Caco-2 (cell line): Measurements from ENCODE around the gene ELMOD1. TPM values are rescaled to one million over a fixed set of nuclear protein-coding genes. Genes with fewer than 3 reads are reported as not detected.

Experiments used
- BruUV-seq: library from RNA; stranded (reverse); fragments of 400-500 nt; replicated peaks from 2 replicates; lab custom pipeline; 2021; lab: Mats Ljungman, UMichigan
- CTCF ChIA-PET: fragments of 300-600 bp; sonication (Branson Sonifier 250); formaldehyde crosslinking; loops from one replicate; lab custom pipeline; 2022; ENCODE audit warnings: antibody characterized with exemption; lab: Charles Lee
- POLR2A ChIA-PET: fragments of 300-600 bp; sonication (Branson Sonifier 250); formaldehyde crosslinking; loops from one replicate; lab custom pipeline; 2022; ENCODE audit warnings: antibody characterized with exemption; lab: Charles Lee
- DNase-seq, 2 experiments: peaks; one replicate each; pipeline versions ENCODE4 v3.0.0 to v3.0.0-alpha.2; 2020 to 2022
- H3K27me3 ChIP-seq: replicated peaks from 2 replicates; pipeline ENCODE4 v1.6.0; 2011; ENCODE audit warnings: low read length; ENCODE audit not compliant: control insufficient read depth, insufficient read depth
- H3K36me3 ChIP-seq: 2 replicates; pipeline ENCODE4 v1.5.1; 2011; ENCODE audit warnings: low read length; ENCODE audit not compliant: control insufficient read depth, insufficient read depth
- H3K4me1 ChIP-seq: fragments of 250-450 bp; sonication (Bioruptor Pico); 2 replicates; pipeline ENCODE4 v1.5.1; 2020; ENCODE audit warnings: mild to moderate bottlenecking
- H3K4me3 ChIP-seq: 2 replicates; pipeline ENCODE4 v1.5.1; 2011; ENCODE audit warnings: low read depth, mild to moderate bottlenecking, control low read depth, low read length
- H3K9me3 ChIP-seq: fragments of 250-450 bp; sonication (Bioruptor Pico); 2 replicates; pipeline ENCODE4 v1.5.1; 2020; ENCODE audit warnings: mild to moderate bottlenecking, moderate library complexity
- H3K27ac Mint-ChIP-seq: one replicate; pipeline ENCODE4 v1.8.0; 2022; ENCODE audit warnings: mixed read lengths; ENCODE audit not compliant: unreplicated experiment
- H3K27me3 Mint-ChIP-seq: one replicate; pipeline ENCODE4 v1.8.0; 2022; ENCODE audit warnings: mixed read lengths; ENCODE audit not compliant: insufficient read depth, unreplicated experiment
- H3K36me3 Mint-ChIP-seq: one replicate; pipeline ENCODE4 v1.8.0; 2022; ENCODE audit warnings: mild to moderate bottlenecking, mixed read lengths; ENCODE audit not compliant: insufficient read depth, unreplicated experiment
- H3K4me1 Mint-ChIP-seq: one replicate; pipeline ENCODE4 v1.8.0; 2022; ENCODE audit warnings: low read depth, mixed read lengths; ENCODE audit not compliant: unreplicated experiment
- H3K4me3 Mint-ChIP-seq: one replicate; pipeline ENCODE4 v1.8.0; 2022; ENCODE audit warnings: mild to moderate bottlenecking, moderate library complexity, mixed read lengths; ENCODE audit not compliant: unreplicated experiment
- H3K9me3 Mint-ChIP-seq: one replicate; pipeline ENCODE4 v1.8.0; 2022; ENCODE audit warnings: mixed read lengths; ENCODE audit not compliant: unreplicated experiment
- CTCF ChIP-seq, 2 experiments: fragments of 200-600 bp in 1 of 2; IDR thresholded peaks; 1 replicate in 1 of 2; 2 replicates in 1 of 2; pipeline versions ENCODE4 v1.5.1 to v1.8.0; 2011 to 2022; ENCODE audit warnings: antibody characterized with exemption in 1 of 2, control low read depth in 1 of 2, inconsistent platforms in 1 of 2, low read depth in 1 of 2, low read length in 1 of 2, mild to moderate bottlenecking in 1 of 2, moderate library complexity in 1 of 2; ENCODE audit not compliant: insufficient read depth in 1 of 2, severe bottlenecking in 1 of 2, unreplicated experiment in 1 of 2
- intact Hi-C: fragments of 100-400 bp; cut with micrococcal nuclease; formaldehyde crosslinking; loops from one replicate; pipeline ENCODE4 v1.10.0; 2022; ENCODE audit not compliant: unreplicated experiment
- total RNA-seq: library from RNA; stranded (reverse); gene quantifications from 2 replicates; pipeline ENCODE4 v1.2.3, GENCODE V29; 2022

ELMOD1 gene
- total RNA-seq, 1 experiment from 2014 or later: not detected

- Histone ChIP-seq H3K36me3 (no peaks in the 10 kb centered on the region), H3K9me3 (no peaks in the 10 kb centered on the region), H3K4me3 (no peak overlapping the region), H3K4me1 (no peaks in the 10 kb centered on the region), H3K27me3 (no peaks in the 10 kb centered on the region)
- Mint-ChIP-seq H3K27ac (no peak overlapping the region), H3K27me3 (peaks cover 20% of the 10 kb centered on the region), H3K36me3 (no peaks in the 10 kb centered on the region), H3K4me3 (no peak overlapping the region), H3K4me1 (no peaks in the 10 kb centered on the region), H3K9me3 (no peaks in the 10 kb centered on the region)
- intact Hi-C loops: loop anchor here (5.0 kb wide), 1 partner anchor 47 kb away; no protein-coding TSS in a partner anchor
- BruUV-seq: no TSS peak
- TF ChIP-seq CTCF (IDR thresholded peaks at IDR 0.05; ENCODE audit: insufficient read depth in 1 of 2, low read depth in 1 of 2, low read length in 1 of 2, severe bottlenecking in 1 of 2, unreplicated experiment in 1 of 2): no peak
- ChIA-PET POLR2A (no interaction called here), CTCF (interaction anchor here (1.0 kb wide), 1 partner anchor 80 kb away, joined by 3 read pairs; no protein-coding TSS in a partner anchor)
- no peak for DNase-seq
These were observed 18.7 kb downstream of the ELMOD1 start for GRCh38 chr11:107609400-107610218.

GRCh38 chr11:107612445-107612844, 21.5 kb downstream of the ELMOD1 start:
- no peak for DNase-seq
- no peaks in the 10 kb centered on the region for H3K27me3 ChIP-seq
- Mint-ChIP-seq H3K9me3 (no peaks in the 10 kb centered on the region), H3K27ac (no peak overlapping the region), H3K36me3 (no peaks in the 10 kb centered on the region), H3K27me3 (peaks cover 26% of the 10 kb centered on the region), H3K4me3 (no peak overlapping the region), H3K4me1 (no peaks in the 10 kb centered on the region)
- H3K4me1 ChIP-seq: no peaks in the 10 kb centered on the region
- BruUV-seq: no TSS peak
- H3K36me3 ChIP-seq: no peaks in the 10 kb centered on the region
- no peak for TF ChIP-seq CTCF (IDR thresholded peaks at IDR 0.05; ENCODE audit: insufficient read depth in 1 of 2, low read depth in 1 of 2, low read length in 1 of 2, severe bottlenecking in 1 of 2, unreplicated experiment in 1 of 2)
- CTCF ChIA-PET: interaction anchor here (1.2 kb wide), 1 partner anchor 77 kb away, joined by 3 read pairs; no protein-coding TSS in a partner anchor
- POLR2A ChIA-PET: no interaction called here
- intact Hi-C loops: no loop called here
- no peak overlapping the region for H3K4me3 ChIP-seq
- H3K9me3 ChIP-seq: no peaks in the 10 kb centered on the region

GRCh38 chr11:107619926-107620325, 29.0 kb downstream of the ELMOD1 start:
- Mint-ChIP-seq H3K27ac (no peak overlapping the region), H3K9me3 (no peaks in the 10 kb centered on the region), H3K4me3 (no peak overlapping the region), H3K4me1 (no peaks in the 10 kb centered on the region), H3K36me3 (no peaks in the 10 kb centered on the region), H3K27me3 (peaks cover 39% of the 10 kb centered on the region)
- CTCF ChIA-PET: no interaction called here
- intact Hi-C loops: no loop called here
- no peaks in the 10 kb centered on the region for H3K4me1 ChIP-seq
- no peaks in the 10 kb centered on the region for H3K9me3 ChIP-seq
- no peaks in the 10 kb centered on the region for H3K36me3 ChIP-seq
- POLR2A ChIA-PET: no interaction called here
- H3K4me3 ChIP-seq: no peak overlapping the region
- BruUV-seq: no TSS peak
- 0 out of 2 replicates have a peak, but pooled peaks cover 3% of the 10 kb centered on the region for H3K27me3 ChIP-seq
- TF ChIP-seq CTCF (IDR thresholded peaks at IDR 0.05; ENCODE audit: insufficient read depth in 1 of 2, low read depth in 1 of 2, low read length in 1 of 2, severe bottlenecking in 1 of 2, unreplicated experiment in 1 of 2): no peak
- DNase-seq: no peak
